Measurements from ENCODE around the gene DAW1. TPM values are rescaled to one million over a fixed set of nuclear protein-coding genes. Genes with fewer than 3 reads are reported as not detected.

The DAW1 gene
- total and polyA plus RNA-seq, 2 of the 13 experiments (the other 11 are each of a cell fraction or from before 2014, with no cell fraction given): not detected

DNA sequence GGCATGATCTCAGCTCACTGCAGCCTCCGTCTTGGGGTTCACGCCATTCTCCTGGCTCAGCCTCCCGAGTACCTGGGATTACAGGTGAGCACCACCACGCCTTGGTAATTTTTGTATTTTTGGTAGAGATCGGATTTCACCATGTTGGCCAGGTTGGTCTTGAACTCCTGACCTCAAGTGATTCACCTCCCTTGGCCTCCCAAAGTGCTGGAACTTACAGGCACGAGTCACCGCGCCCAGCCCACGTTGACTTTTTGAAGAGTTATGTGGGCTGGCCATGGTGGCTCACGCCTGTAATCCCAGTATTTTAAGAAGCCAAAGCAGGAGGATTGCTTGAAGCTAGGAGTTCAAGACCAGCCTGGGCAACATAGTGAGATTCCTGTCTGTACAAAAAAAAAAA lies 37.0 kb upstream of the DAW1 start:
- WGBS (ENCODE audit: low lambda C conversion rate): 68% methylated on average over 10 of the region's 10 CpGs
- no peak overlapping the region for H3K4me2 ChIP-seq (ENCODE audit: low read depth, low read length)
- no peak overlapping the region for H3K4me3 ChIP-seq (replicated peaks in 1 of 3; ENCODE audit: insufficient read depth in 1 of 3, low read depth in 2 of 3, low read length in 3 of 3)
- H3K79me2 ChIP-seq (ENCODE audit: insufficient read depth, low read length): no peaks in the 10 kb centered on the region
- H3K9me3 ChIP-seq (ENCODE audit: low read length): no peaks in the 10 kb centered on the region
- H3K27me3 ChIP-seq (ENCODE audit: control insufficient read depth in 1 of 2, insufficient read depth in 2 of 2, low read length in 2 of 2): no peaks in the 10 kb centered on the region
- no peak overlapping the region for H3K9ac ChIP-seq (ENCODE audit: insufficient read depth, low read depth, low read length)
- peaks cover 13% of the 10 kb centered on the region for H3K4me1 ChIP-seq (ENCODE audit: insufficient read depth, low read length)
- no TSS peak for BruUV-seq (replicated peaks)
- no peaks in the 10 kb centered on the region for H3K36me3 ChIP-seq (replicated peaks in 1 of 2; ENCODE audit: control insufficient read depth in 1 of 2, insufficient read depth in 2 of 2, low read length in 2 of 2)
- intact Hi-C loops (cut with micrococcal nuclease; ENCODE audit: unreplicated experiment): no loop called here
- H3K27ac ChIP-seq (ENCODE audit: extremely low read length, insufficient read depth, low read length): no peak overlapping the region
- POLR2A ChIA-PET: no interaction called here
- CTCF ChIA-PET (ENCODE audit: low intra/inter-chr PET ratio, low total read pairs): no interaction called here
- H4K20me1 ChIP-seq (ENCODE audit: insufficient read depth, low read length): no peaks in the 10 kb centered on the region
- DNase-seq (ENCODE audit: low spot score) (no peak), ATAC-seq (no peak), FAIRE-seq (no peak)
- TF ChIP-seq WIZ (CRISPR knock-in tag; IDR thresholded peaks at IDR 0.05): no peak
- TF ChIP-seq YEATS4 (CRISPR knock-in tag; IDR thresholded peaks at IDR 0.05; ENCODE audit: borderline replicate concordance): no peak
- TF ChIP-seq FOSL2 (CRISPR knock-in tag; IDR thresholded peaks at IDR 0.05): no peak
- TF ChIP-seq ZFYVE20 (CRISPR knock-in tag; IDR thresholded peaks at IDR 0.05; ENCODE audit: borderline replicate concordance, low read depth): no peak
- no peak for TF ChIP-seq SSRP1 (CRISPR knock-in tag; IDR thresholded peaks at IDR 0.05)
- no peak for TF ChIP-seq HBP1 (CRISPR knock-in tag; IDR thresholded peaks at IDR 0.05; ENCODE audit: low read depth)
- no peak for TF ChIP-seq POLR2G (IDR thresholded peaks at IDR 0.05; ENCODE audit: low read depth, low read length)
- TF ChIP-seq, protein P1, sequence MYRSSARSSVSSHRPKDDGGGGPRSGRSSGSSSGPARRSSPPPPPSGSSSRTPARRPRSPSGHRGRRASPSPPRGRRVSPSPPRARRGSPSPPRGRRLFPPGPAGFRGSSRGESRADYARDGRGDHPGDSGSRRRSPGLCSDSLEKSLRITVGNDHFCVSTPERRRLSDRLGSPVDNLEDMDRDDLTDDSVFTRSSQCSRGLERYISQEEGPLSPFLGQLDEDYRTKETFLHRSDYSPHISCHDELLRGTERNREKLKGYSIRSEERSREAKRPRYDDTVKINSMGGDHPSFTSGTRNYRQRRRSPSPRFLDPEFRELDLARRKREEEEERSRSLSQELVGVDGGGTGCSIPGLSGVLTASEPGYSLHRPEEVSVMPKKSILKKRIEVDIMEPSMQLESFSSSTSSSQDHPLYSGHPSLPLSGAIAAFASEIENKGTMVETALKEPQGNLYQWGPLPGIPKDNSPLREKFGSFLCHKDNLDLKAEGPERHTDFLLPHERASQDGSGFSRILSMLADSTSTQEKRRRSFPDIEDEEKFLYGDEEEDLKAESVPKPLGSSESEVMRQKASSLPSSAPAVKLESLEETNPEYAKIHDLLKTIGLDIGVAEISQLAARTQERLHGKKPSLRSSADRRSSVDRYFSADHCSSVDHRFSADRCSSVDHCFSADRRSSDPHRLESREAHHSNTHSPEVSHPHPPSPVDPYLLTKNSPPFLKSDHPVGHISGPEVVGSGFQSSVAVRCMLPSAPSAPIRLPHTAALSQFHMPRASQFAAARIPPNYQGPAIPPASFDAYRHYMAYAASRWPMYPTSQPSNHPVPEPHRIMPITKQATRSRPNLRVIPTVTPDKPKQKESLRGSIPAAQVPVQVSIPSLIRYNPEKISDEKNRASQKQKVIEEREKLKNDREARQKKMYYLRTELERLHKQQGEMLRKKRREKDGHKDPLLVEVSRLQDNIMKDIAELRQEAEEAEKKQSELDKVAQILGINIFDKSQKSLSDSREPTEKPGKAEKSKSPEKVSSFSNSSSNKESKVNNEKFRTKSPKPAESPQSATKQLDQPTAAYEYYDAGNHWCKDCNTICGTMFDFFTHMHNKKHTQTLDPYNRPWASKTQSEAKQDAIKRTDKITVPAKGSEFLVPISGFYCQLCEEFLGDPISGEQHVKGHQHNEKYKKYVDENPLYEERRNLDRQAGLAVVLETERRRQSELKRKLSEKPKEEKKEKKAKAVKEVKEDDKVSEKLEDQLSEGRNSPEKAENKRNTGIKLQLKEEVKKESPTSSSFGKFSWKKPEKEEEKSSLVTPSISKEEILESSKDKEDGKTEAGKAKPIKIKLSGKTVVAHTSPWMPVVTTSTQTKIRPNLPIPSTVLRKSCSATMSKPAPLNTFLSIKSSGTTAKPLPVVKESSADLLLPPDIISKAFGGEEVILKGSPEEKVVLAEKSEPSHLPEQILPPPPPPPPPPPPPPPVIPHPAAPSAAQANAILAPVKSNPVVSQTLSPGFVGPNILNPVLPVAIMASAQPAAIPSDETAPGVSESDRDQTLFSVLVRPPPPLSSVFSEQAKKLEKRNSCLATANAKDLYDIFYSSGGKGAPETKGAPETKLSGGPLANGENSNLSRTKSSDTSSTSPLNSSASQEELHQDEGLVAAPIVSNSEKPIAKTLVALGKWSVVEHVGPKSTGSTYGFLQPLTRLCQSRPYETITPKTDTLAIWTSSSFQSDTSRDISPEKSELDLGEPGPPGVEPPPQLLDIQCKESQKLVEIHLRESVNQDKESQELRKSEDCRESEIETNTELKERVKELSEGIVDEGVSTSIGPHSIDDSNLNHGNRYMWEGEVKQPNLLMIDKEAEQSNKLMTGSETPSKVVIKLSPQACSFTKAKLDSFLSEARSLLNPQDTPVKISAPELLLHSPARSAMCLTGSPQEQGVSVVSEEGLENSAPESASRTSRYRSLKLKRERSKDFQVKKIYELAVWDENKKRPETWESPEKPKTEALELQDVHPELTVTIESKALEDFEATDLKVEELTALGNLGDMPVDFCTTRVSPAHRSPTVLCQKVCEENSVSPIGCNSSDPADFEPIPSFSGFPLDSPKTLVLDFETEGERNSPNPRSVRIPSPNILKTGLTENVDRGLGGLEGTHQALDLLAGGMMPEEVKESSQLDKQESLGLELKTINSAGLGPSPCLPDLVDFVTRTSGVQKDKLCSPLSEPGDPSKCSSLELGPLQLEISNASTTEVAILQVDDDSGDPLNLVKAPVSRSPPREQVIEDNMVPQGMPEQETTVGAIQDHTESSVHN (CRISPR knock-in tag; IDR thresholded peaks at IDR 0.05): no peak
- no peak for TF ChIP-seq CEBPG (CRISPR knock-in tag; IDR thresholded peaks at IDR 0.05)
- no peak for TF ChIP-seq MTA1 (CRISPR knock-in tag; IDR thresholded peaks at IDR 0.05; ENCODE audit: borderline replicate concordance)
- no peak overlapping the region for H2AFZ ChIP-seq (ENCODE audit: low read length)
- in situ Hi-C loops (cut with HindIII; ENCODE audit: extremely low pct_ligation_motif_present, low pct_unique_long_range_greater_than_20kb): no loop called here

Data from HepG2 (cell line).